HG03558 (cell line): ENCODE results near the gene SERPING1.

Experiments
- ATAC-seq: cut with Tn5 transposase; IDR thresholded peaks from one replicate; pipeline ENCODE4 v1.9.1; 2021; ENCODE audit warnings: moderate number of reproducible peaks; ENCODE audit not compliant: unreplicated experiment; ENCODE audit errors: extremely low read depth

SERPING1 gene

GRCh38 chr11:57634311-57634710 lies 36.8 kb downstream of the SERPING1 start:
- ATAC-seq = no peak

GRCh38 chr11:57635246-57635645 lies 37.8 kb downstream of the SERPING1 start:
- no peak for ATAC-seq

GRCh38 chr11:57637626-57638004 lies 40.1 kb downstream of the SERPING1 start:
- no peak for ATAC-seq

- no peak for ATAC-seq
Observed at GRCh38 chr11:57638005-57638781, 40.7 kb downstream of the SERPING1 start.

GRCh38 chr11:57638811-57639320 lies 41.4 kb downstream of the SERPING1 start:
- no peak for ATAC-seq

GRCh38 chr11:57639321-57640067 lies 42.0 kb downstream of the SERPING1 start:
- no peak for ATAC-seq

GRCh38 chr11:57640068-57640800 lies 42.7 kb downstream of the SERPING1 start:
- ATAC-seq = no peak

- no peak for ATAC-seq
Observed at GRCh38 chr11:57641011-57641807, 43.7 kb downstream of the SERPING1 start.

GRCh38 chr11:57643802-57644201 lies 46.3 kb downstream of the SERPING1 start:
- no peak for ATAC-seq

GRCh38 chr11:57644748-57645688 lies 47.5 kb downstream of the SERPING1 start:
- no peak for ATAC-seq

- ATAC-seq = no peak
Observed at GRCh38 chr11:57645689-57646085, 48.2 kb downstream of the SERPING1 start.

- no peak for ATAC-seq
Observed at GRCh38 chr11:57646194-57646798, 48.8 kb downstream of the SERPING1 start.

GRCh38 chr11:57646799-57647303 lies 49.4 kb downstream of the SERPING1 start:
- no peak for ATAC-seq

GRCh38 chr11:57647372-57647771 lies 49.9 kb downstream of the SERPING1 start:
- no peak for ATAC-seq

GRCh38 chr11:57647960-57648800 lies 50.7 kb downstream of the SERPING1 start:
- no peak for ATAC-seq

- ATAC-seq = no peak
Observed at GRCh38 chr11:57648801-57649735, 51.6 kb downstream of the SERPING1 start.
